ENCODE data around the gene CTU2.
"Not testable (repeated sequence)": the region's sequence is repeated elsewhere in the genome, so short reads cannot be mapped to it uniquely, and the experiment has no call there.

The CTU2 gene
- 16.0 to 57.9 (median 20.8) reads per million in 3 experiments for total RNA-seq

DNA sequence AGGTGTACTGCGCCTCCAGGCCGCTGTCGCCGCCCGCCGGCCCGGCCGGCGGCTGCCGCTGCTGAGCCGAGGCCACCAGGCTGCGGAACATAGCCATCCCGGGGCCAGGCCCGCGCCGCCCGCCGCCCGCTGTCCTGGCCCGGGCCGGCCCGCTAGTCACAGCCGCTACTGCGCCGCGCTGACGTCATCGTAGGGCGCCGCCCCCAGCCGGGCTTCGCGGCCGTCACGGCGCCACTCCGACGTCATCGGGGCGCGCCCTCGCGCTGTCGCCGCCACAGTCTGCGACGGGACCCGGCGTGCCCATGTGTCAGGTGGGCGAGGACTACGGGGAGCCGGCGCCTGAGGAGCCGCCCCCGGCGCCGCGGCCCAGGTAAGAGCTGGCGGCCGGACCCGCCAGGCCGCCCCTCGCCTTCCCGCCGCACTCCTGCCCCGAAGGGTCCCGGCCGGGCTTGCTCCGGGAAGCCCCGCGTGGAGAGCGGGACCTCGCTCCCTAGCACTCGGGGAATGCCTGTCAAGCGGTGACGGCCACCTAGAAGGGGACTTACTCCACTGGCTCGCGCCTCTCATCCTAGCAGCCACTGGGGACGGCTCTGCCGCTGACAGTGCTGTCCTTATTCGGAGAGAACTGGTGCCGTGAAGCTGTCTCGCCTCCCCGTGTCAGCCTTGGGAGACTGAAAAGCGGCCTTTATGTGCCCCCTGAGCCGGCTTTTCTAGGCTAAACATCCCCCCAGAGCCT lies at the start of gene CTU2, which contains the start of gene RNF166:
CTU2 (plus strand) TSS at position 275 of the 736 bp plus-strand sequence; CDS start at position 303, 28 bp downstream.
RNF166 (minus strand) TSS at position 180 of the 736 bp plus-strand sequence; CDS start at position 97, 83 bp downstream.
- peak; percentile 91 for DNase-seq

DNA sequence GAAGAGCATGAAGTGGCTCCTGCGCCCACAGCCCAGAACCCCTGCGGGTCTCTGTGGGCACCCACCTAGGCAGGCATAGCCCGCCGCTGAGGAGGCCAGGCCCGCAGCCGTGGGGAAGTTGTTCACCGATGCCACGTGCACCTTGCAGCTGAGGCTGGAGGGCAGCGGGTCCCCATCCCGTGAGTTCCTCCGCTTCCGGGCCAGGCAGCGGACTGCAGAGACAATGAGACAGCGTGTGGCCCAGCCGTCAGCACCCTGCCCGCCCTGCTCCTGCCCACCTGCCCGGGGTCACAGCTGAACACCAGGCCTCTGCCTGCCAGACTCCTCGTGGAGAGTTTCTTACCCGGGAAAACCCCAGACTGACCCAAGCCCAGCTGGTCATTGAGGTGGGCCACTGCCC lies 48.9 kb upstream of the CTU2 start:
- DNase-seq: no peak

DNA sequence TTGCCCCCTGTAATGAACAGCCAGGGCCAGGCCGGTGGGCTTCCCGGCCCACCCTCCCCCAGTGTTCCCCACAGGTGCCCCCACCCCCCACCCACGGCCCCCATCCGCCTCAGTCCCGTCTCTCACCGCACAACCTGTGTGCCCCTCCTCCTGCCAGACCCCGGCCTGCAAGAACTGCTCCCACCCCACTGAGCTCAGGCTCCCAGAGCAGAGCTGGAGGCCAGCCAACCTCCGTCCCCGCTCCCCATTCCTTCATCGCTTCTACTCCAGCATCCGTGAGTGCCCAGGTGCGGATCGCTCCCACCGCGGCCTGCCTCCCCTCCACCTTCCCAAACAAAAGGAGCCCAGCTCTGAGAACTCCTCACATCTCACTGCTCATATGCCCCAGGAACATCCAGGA lies 47.6 kb upstream of the CTU2 start:
- no peak for DNase-seq

DNA sequence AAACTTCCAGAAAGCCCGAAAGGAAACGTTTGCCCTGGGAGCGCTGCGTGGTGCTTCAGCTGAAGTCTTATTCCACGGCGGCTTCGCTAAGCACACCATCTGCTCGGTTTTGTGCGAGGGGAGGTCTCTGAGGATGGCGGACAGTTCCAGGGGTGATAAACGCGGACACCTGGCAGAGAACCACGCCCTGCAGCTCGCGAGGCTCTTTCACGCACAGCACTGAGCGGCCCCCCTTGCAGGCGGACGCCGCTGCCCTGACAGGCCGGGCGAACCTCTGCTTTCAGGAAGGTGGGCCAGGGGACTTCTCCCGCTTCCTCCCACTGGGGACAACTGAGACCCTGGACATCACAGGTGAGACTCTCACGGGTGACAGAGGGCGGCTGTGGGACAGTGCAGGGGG lies 47.1 kb upstream of the CTU2 start:
- no peak for DNase-seq

- no peak for DNase-seq
Observed at GRCh38 chr16:88661468-88661867, 44.8 kb upstream of the CTU2 start.

GRCh38 chr16:88662222-88662842 lies 44.0 kb upstream of the CTU2 start:
- DNase-seq: no peak

- peak; percentile 95 for DNase-seq
Observed at GRCh38 chr16:88662843-88663606, 43.3 kb upstream of the CTU2 start, which contains the start of gene MVD. TSS of gene MVD (minus strand) at chr16:88663091. CDS start at chr16:88663080, 11 bp downstream.

DNA sequence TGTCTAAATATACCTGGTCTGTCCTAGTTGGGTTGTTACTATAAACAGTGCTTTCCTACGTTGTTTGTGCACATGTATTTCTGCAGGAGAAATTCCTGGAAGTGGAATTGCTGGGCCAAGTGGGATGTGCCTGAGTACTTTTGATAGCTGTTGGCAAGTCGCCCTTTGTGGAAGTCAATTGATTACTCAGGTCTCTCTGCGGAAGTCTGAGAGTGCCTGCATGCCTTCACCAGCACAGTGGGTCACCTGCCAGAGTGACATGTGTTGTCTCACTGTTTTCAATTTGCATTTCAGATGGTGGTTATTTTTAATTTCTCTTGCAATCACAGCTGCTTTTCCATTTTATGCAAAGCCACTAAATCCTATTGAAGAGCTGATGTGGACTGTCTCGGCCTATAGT lies 41.2 kb upstream of the CTU2 start:
- DNase-seq: no peak

DNA sequence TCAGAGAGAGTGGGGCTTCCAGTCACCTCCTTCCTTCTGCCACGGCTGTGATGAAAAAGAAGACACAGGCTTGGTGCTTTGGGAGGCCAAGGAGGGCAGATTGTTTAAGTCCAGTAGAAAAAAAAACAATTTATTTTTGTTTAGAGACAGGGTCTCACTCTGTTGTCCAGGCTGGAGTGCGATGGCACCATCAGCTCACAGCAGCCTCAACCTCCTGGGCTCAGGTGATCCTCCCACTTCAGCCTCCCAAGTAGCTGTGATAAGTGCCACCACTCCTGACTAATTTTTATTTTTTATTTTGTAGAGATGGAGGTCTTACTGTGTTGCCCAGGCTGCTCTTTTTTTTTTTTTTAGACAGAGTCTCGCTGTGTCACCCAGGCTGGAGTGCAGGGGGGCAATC lies 40.7 kb upstream of the CTU2 start:
- DNase-seq: no peak

- DNase-seq: no peak
Observed at GRCh38 chr16:88667461-88667860, 38.8 kb upstream of the CTU2 start.

DNA sequence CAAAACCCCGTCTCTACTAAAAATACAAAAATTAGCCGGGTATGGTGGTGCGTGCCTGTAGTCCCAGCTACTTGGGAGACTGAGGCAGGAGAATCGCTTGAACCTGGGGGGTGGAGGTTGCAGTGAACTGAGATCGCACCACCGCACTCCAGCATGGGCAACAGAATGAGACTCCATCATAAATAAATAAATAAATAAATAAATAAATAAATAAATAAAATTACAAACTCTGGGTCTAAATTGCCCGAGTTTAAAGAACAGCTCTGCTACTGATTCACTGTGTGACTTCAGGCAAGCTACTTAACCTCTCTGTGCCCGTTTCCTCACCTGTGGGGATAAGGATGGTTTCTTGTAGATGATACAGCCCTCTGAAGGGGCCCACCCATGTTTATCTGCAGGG lies 36.8 kb upstream of the CTU2 start:
- not testable (repeated sequence) for DNase-seq

DNA sequence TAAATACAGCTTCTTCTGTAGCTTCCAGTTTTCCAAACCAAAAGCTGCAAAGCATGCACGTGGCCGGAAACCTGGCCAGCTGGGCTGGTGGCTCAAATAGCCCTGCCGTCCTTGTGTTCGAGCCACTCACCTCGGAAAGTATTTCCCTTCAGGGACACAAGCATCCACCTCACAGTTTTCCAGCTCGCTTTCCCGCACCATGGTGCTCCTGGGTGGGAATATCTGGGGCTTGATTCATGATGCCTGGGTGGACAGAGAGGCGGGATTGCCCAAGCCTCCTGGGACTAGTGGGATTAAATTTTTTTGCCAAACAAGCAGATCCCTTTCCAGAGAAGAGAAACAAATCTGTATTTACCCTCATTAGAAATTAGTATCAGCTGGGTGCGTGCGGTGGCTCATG lies 36.3 kb upstream of the CTU2 start:
- no peak for DNase-seq

- no peak for DNase-seq
Observed at GRCh38 chr16:88671806-88672205, 34.5 kb upstream of the CTU2 start.

GRCh38 chr16:88672776-88673175 lies 33.5 kb upstream of the CTU2 start:
- no peak for DNase-seq

DNA sequence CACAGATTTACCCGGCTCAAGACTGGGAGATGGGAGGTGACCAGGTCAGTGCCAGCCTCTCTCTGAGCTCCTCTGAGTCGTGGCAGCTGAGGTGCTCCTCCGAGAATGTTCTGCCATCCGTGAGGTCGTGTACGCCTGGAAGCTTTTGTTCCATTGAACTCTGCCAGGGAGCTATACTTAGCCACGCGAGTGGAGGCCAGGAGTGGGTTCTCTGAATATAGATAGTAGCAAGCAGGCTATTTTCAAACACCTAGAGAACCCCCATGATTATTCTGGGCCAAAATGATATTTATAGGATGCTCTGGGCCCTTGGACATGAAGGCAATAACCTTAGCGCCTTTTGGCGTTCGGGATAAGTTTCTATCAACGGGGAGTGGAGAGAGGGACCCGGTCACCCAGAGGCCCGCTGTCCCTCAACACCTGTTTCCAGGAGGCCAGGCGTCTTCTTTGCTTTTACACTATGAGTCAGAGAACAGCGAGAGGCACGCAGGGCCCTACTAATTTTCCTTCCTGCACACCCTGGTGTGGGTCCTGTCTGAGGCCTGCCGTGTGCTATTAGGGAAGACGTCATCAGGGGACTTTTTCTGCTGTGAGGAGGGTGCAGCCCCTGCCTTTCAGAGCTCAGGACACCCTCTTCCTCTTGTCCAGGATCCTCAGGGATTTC lies 32.5 kb upstream of the CTU2 start:
- DNase-seq: no peak

DNA sequence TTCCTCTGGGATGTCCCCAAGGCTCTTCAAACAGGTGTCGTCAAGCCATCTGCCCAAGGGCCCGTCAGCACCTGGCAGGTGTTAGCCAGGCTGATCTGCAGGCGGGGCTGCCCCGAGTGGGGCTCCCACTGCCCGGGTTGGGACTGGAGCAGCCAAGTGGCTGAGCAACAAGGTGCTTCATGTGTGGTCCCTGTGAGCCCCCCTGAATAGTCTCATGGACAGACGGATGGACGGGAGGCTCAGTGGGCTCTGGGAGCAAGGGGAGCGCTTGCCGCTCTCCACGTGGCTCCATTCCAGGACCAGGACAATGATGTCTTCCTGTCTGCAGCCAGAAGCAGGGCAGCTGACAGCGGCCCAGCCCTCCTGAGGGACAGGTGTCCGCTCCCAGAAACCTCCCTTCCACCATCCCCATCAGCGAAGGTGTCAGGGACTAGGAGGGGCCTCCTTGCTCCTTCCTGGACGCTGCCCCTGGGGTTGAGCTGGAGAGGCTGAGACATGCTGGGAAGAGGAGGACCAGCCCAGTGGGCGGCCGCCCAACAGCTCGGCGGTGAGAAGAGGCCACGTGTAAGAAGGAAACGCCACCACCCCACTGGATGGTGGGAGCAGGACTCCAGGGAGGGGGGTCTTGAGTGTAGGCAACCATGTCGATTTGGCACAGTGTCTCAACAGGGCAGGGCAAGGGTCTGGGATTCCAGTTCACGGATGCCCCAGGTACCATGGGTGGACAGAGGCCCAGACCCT lies 29.6 kb upstream of the CTU2 start:
- no peak for DNase-seq

GRCh38 chr16:88677721-88678120 lies 28.6 kb upstream of the CTU2 start:
- DNase-seq: no peak

- no peak for DNase-seq
Observed at GRCh38 chr16:88678224-88678979, 27.9 kb upstream of the CTU2 start.

DNA sequence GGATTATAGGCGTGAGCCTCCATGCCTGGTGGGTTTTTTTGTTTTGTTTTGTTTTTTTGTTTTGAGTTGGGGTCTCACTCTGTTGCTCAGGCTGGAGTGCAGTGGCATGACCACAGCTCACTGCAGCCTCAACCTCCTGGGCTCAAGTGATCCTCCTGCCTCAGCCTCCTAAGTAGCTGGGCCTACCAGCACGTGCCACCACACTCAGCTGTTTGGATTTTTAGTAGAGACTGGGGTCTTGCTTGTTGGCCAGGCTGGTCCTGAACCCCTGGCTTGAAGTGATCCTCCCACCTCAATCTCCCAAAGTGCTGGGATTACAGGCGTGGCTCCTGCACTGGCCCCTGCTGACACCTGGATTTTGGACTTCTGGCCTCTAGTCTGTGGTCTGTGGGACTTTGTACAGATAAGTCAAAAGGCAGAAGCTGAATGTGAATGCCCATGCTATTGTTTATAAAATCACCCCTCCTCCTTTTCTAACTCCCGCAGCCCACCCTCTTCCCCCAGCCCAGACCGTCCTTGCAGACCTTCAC lies 25.7 kb upstream of the CTU2 start:
- DNase-seq: no peak

- DNase-seq: no peak
Observed at GRCh38 chr16:88681084-88681680, 25.1 kb upstream of the CTU2 start.
